GM18861 (cell line): ENCODE measurements around the gene IDH3B.

Experiments used
- ATAC-seq: cut with Tn5 transposase; IDR thresholded peaks from one replicate; pipeline ENCODE4 v1.9.1; 2021; ENCODE audit not compliant: unreplicated experiment

The IDH3B gene

DNA sequence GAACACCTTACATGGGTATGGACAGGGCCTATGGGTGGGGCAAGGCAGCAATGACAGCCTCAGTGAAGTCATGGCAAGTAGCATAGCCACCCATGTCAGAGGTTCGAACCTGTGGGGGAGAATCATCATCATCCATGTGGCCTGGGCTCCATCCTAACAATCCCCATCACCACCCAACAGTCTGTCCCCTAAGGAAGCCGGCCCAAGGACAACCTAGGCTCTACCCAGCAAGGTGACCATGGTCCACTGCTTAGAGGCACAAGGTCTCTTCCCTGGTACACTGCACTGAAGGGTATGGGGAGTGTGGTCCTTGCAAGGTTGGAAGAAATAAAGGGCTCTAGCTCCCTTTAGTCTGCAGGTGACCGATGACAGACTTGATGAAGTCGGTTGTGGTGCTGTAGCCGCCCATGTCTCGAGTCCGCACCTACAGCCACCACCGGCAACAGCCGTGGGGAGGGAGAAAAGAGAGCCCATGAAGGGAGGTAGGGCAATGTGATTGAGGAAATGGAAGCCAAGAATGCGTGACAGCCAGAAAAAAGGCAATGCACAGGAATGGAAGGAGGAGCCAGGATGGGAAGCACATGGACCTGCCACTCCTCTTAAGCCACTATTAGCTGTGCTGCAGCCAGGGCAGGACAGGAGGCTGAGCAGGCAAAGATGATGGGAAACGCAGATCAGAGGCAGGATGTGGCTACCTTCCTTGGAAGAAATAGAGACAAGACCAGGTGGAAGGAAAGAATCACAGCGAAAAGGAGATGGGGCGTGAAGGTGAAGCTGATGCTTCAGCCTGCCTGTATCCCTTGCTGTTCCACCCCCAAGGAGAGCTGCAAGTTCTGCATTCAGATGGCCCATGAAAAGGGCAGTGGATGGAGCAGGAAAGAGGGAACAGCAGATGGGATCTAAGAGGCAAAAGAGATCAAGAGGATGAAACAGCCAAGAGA lies 5.3 kb downstream of the IDH3B start:
- no peak for ATAC-seq

GRCh38 chr20:2657674-2658073 lies 6.3 kb downstream of the IDH3B start:
- ATAC-seq = no peak

- ATAC-seq = no peak
Measured at GRCh38 chr20:2657241-2657640, 6.8 kb downstream of the IDH3B start.

- no peak for ATAC-seq
Measured at GRCh38 chr20:2656471-2657117, 7.4 kb downstream of the IDH3B start.

GRCh38 chr20:2655331-2656116 lies 8.5 kb downstream of the IDH3B start:
- no peak for ATAC-seq

DNA sequence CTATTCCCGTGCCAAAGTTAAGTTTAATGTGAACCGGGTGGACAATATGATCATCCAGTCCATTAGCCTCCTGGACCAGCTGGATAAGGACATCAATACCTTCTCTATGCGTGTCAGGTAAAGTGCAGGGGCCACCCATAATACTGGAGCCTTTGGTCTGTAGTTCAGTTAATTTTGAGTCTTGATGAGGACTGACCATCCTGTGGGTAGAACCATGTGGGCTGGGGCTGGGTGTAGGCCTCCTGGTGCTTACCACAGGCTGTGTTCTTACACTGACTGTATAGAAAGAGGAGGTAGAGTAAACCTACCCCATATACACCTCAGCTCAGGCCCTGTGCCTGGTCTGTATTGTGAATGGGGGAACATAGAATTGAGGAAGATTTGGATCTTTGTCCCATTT lies 9.2 kb downstream of the IDH3B start:
- no peak for ATAC-seq

GRCh38 chr20:2654384-2654822 lies 9.6 kb downstream of the IDH3B start:
- ATAC-seq = no peak

- ATAC-seq = no peak
Measured at GRCh38 chr20:2653556-2654383, 10.2 kb downstream of the IDH3B start.

GRCh38 chr20:2652724-2653555 lies 11.1 kb downstream of the IDH3B start:
- peak; percentile 29 for ATAC-seq

- peak; percentile 66 for ATAC-seq
Measured at GRCh38 chr20:2651772-2652723, 12.0 kb downstream of the IDH3B start, which contains the start of gene NOP56. TSS of gene NOP56 (plus strand) at chr20:2652632. CDS start at chr20:2652661, 29 bp downstream.

- no peak for ATAC-seq
Measured at GRCh38 chr20:2643708-2644107, 20.3 kb downstream of the IDH3B start.

DNA sequence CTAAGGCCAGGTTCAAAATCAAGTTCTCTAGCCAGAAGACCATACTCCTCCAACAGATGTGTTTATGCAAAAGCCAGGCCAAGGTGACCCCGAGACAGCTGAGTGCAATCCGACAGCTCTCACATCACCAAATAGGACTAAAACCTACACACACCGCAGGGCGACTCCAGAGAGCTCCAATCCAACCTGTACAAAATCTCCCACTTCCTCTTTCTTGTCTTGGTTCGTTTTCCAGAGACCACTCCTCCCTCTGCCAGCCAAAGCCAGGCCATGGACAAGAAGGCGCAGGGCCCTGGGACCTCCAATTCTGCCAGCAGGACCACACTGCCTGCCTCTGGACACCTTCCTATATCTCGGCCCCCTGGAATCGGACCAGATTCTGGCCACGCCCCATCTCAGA lies 23.1 kb downstream of the IDH3B start:
- ATAC-seq = no peak

GRCh38 chr20:2640260-2640659 lies 23.8 kb downstream of the IDH3B start:
- no peak for ATAC-seq

DNA sequence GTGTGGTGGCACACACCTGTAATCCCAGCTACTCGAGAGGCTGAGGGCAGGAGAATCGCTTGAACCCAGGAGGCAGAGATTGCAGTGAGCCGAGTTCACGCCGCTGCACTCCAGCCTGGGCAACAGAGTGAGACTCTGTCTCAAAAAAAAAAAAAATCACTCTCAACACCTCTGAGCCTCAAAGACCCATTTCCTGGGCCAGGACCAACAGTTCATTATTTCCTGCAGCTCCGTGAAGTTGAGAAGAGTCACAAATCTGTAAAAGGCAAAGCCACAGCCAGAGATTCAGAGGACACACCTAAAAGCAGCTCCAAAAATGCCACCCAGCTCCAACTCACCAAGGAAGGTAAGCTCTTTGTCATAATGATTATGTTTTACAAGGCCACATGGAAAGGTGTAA lies 26.8 kb downstream of the IDH3B start:
- ATAC-seq = no peak

GRCh38 chr20:2633381-2633780 lies 30.6 kb downstream of the IDH3B start:
- no peak for ATAC-seq

GRCh38 chr20:2631228-2631627 lies 32.8 kb downstream of the IDH3B start:
- ATAC-seq = no peak

DNA sequence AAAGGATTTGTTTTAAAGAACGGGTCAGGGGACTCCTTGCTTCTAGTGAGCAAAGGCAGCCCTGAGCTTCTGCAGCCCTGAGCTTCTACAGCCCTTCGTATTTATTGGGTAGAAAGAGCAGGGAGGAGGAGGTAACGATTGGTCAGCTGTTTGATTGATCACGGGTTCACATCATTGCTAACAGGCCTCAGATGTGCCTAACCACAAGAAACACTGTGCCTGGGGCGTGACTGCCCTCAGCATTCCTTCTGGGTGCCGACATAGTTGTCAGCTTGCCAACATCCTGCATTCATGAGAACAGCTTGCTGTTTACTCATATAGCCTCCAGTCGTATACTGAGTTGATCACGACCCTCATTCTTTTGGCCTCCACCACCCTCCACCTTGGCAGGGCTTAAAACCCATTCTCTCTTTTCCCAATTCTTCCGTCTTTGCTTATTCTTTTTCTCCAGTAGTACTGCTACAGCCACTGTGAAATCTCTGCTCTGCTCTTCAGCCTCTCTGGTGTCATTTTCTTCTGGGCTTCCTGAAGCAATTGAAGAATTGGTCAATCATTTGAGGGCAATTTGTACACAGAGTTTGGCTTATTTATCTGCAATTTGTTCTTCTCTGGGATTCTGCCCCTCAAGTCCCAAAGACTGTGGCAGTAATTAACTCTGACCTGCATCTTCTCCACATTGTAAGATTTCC lies 37.0 kb downstream of the IDH3B start:
- ATAC-seq = no peak

DNA sequence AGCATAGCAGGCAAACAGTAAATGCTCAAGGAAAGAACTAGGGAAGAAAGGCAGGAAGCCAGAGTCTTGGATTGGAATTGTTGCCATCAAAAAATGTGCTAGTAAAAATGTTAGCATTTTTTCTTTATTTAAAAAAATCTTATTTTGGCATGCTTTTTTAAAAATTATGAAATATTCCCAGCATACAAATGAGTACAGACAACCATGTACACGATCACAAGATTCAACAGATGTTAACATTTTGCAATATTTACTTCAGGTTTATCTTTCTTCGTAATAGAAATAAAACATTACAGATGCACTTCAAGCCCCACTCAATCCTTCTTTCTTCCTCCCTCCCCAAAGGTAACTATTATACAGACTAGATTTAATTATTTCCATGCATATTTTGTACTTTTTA lies 39.0 kb downstream of the IDH3B start:
- no peak for ATAC-seq
